Hepatocyte (in vitro differentiated cells): Measurements from ENCODE around the gene MUC5AC. TPM values are rescaled to one million over a fixed set of nuclear protein-coding genes. Genes with fewer than 3 reads are reported as not detected.

Experiments used
- DNase-seq: peaks from one replicate; pipeline ENCODE4 v3.0.0-alpha.2; 2016; ENCODE audit warnings: low spot score
- H2AFZ ChIP-seq: fragments of 200-600 bp; sonication (generic); 2 replicates; pipeline ENCODE4 v1.6.0; 2016; ENCODE audit warnings: antibody characterized with exemption, mild to moderate bottlenecking
- H3K27ac ChIP-seq: fragments of 200-600 bp; sonication (generic); 2 replicates; pipeline ENCODE4 v1.5.1; 2016; ENCODE audit warnings: mild to moderate bottlenecking
- H3K27me3 ChIP-seq: fragments of 200-600 bp; sonication (generic); 2 replicates; pipeline ENCODE4 v1.6.1; 2016
- H3K36me3 ChIP-seq: fragments of 200-600 bp; sonication (generic); replicated peaks from 2 replicates; pipeline ENCODE4 v1.5.1; 2016; ENCODE audit warnings: low read depth; ENCODE audit not compliant: insufficient read depth
- H3K4me1 ChIP-seq: fragments of 200-600 bp; sonication (generic); 2 replicates; pipeline ENCODE4 v1.5.1; 2016; ENCODE audit warnings: mild to moderate bottlenecking, moderate library complexity; ENCODE audit not compliant: insufficient read depth
- H3K4me2 ChIP-seq: fragments of 200-600 bp; sonication (generic); 2 replicates; pipeline ENCODE4 v1.6.0; 2016
- H3K4me3 ChIP-seq: fragments of 200-600 bp; sonication (generic); 2 replicates; pipeline ENCODE4 v1.5.1; 2016; ENCODE audit warnings: mild to moderate bottlenecking
- H3K79me2 ChIP-seq: fragments of 200-600 bp; sonication (generic); 2 replicates; pipeline ENCODE4 v1.6.0; 2017; ENCODE audit warnings: mild to moderate bottlenecking
- H3K9me2 ChIP-seq: fragments of 200-600 bp; sonication (generic); replicated peaks from 2 replicates; pipeline ENCODE4 v1.6.0; 2017; ENCODE audit warnings: mild to moderate bottlenecking; ENCODE audit not compliant: insufficient read depth
- H3K9me3 ChIP-seq: fragments of 200-600 bp; sonication (generic); 2 replicates; pipeline ENCODE4 v1.5.1; 2016; ENCODE audit warnings: low read depth, mild to moderate bottlenecking
- H4K20me1 ChIP-seq: fragments of 200-600 bp; sonication (generic); 2 replicates; pipeline ENCODE4 v1.6.0; 2016; ENCODE audit warnings: mild to moderate bottlenecking; ENCODE audit not compliant: insufficient read depth, poor library complexity, severe bottlenecking
- CTCF ChIP-seq: fragments of 200-600 bp; sonication (generic); IDR thresholded peaks from 2 replicates; pipeline ENCODE4 v1.5.1; 2016; ENCODE audit warnings: antibody characterized with exemption, mild to moderate bottlenecking; ENCODE audit not compliant: poor library complexity
- EZH2 ChIP-seq: fragments of 200-600 bp; sonication (generic); IDR thresholded peaks from 2 replicates; pipeline ENCODE4 v1.6.1; 2016; ENCODE audit warnings: antibody characterized with exemption, mild to moderate bottlenecking, borderline replicate concordance
- EZH2phosphoT487 ChIP-seq: fragments of 200-600 bp; sonication (generic); IDR thresholded peaks from one replicate; pipeline ENCODE4 v1.6.1; 2018; ENCODE audit warnings: antibody characterized with exemption, mild to moderate bottlenecking, low read depth, moderate library complexity; ENCODE audit not compliant: unreplicated experiment, severe bottlenecking
- WGBS: methylation state at CpG from one replicate; pipeline ENCODE4 v1.1.6; 2016; ENCODE audit warnings: low lambda C conversion rate; ENCODE audit errors: missing lambda C conversion rate; 5-methylcytosine and 5-hydroxymethylcytosine counted together
- polyA plus RNA-seq: library from polyadenylated mRNA; unstranded; fragments of >200 nt; fragmentation: Nextera tagmentation; extraction: Ambion mirVana; gene quantifications from 2 replicates; pipeline ENCODE4 v1.2.1, GENCODE V29; 2016
- total RNA-seq: library from RNA; depleted of rRNA; stranded (reverse); fragments of >200 nt; gene quantifications from 2 replicates; pipeline ENCODE4 v1.2.3, GENCODE V29; 2014

The MUC5AC gene
- total and polyA plus RNA-seq, 2 experiments from 2014 or later: 0.07 to 0.08 TPM

- Histone ChIP-seq H3K4me3 (no peak overlapping the region), H4K20me1 (no peaks in the 10 kb centered on the region), H3K9me2 (no peaks in the 10 kb centered on the region), H3K79me2 (no peaks in the 10 kb centered on the region), H3K9me3 (no peaks in the 10 kb centered on the region), H2AFZ (no peak overlapping the region), H3K27ac (no peak overlapping the region), H3K4me2 (no peak overlapping the region), H3K36me3 (no peaks in the 10 kb centered on the region), H3K27me3 (no peaks in the 10 kb centered on the region), H3K4me1 (no peaks in the 10 kb centered on the region)
- DNase-seq: no peak
- WGBS: 92% methylated on average over 30 of the region's 30 CpGs
- TF ChIP-seq EZH2 (no peak), EZH2phosphoT487 (no peak), CTCF (no peak)
These were observed 30.7 kb upstream of the MUC5AC start for GRCh38 chr11:1126935-1127663.

- H2AFZ ChIP-seq: no peak overlapping the region
- no peak overlapping the region for H3K27ac ChIP-seq
- H3K9me3 ChIP-seq: no peaks in the 10 kb centered on the region
- DNase-seq: no peak
- no peaks in the 10 kb centered on the region for H3K9me2 ChIP-seq
- no peak overlapping the region for H3K4me2 ChIP-seq
- no peak overlapping the region for H3K4me3 ChIP-seq
- H4K20me1 ChIP-seq: no peaks in the 10 kb centered on the region
- H3K36me3 ChIP-seq: no peaks in the 10 kb centered on the region
- 88% methylated on average over 11 of the region's 14 CpGs for WGBS
- H3K27me3 ChIP-seq: no peaks in the 10 kb centered on the region
- H3K79me2 ChIP-seq: no peaks in the 10 kb centered on the region
- H3K4me1 ChIP-seq: no peaks in the 10 kb centered on the region
- no peak for TF ChIP-seq EZH2phosphoT487
- TF ChIP-seq EZH2: no peak
- TF ChIP-seq CTCF: no peak
These were observed 30.0 kb upstream of the MUC5AC start for GRCh38 chr11:1127664-1128162.

- WGBS: 81% methylated on average over 22 of the region's 33 CpGs
- Histone ChIP-seq H3K79me2 (no peaks in the 10 kb centered on the region), H3K9me3 (no peaks in the 10 kb centered on the region), H3K4me3 (no peak overlapping the region), H3K36me3 (no peaks in the 10 kb centered on the region), H3K4me1 (no peaks in the 10 kb centered on the region), H3K4me2 (no peak overlapping the region), H2AFZ (no peak overlapping the region), H3K27ac (no peak overlapping the region), H3K9me2 (no peaks in the 10 kb centered on the region), H4K20me1 (no peaks in the 10 kb centered on the region), H3K27me3 (no peaks in the 10 kb centered on the region)
- DNase-seq: no peak
- TF ChIP-seq EZH2 (no peak), EZH2phosphoT487 (no peak), CTCF (no peak)
These were observed 29.2 kb upstream of the MUC5AC start for GRCh38 chr11:1128311-1129142.
